Measurements from ENCODE around the gene SPAM1. TPM values are rescaled to one million over a fixed set of nuclear protein-coding genes. Genes with fewer than 3 reads are reported as not detected.

SPAM1 gene
- total RNA-seq, 1 donor from 2014 or later: not detected

GRCh38 chr7:123918309-123918708 lies 6.7 kb upstream of the SPAM1 start:
- CTCF ChIA-PET: no interaction called here
- ATAC-seq (ENCODE audit: low read depth): no peak
- POLR2A ChIA-PET: no interaction called here

GRCh38 chr7:123923599-123923998 lies 1.4 kb upstream of the SPAM1 start:
- CTCF ChIA-PET: no interaction called here
- TF ChIP-seq CTCF (IDR thresholded peaks at IDR 0.05): no peak
- Mint-ChIP-seq H3K4me3 (no peak overlapping the region), H3K27ac (no peak overlapping the region), H3K9me3 (no peaks in the 10 kb centered on the region), H3K27me3 (no peaks in the 10 kb centered on the region), H3K4me1 (no peaks in the 10 kb centered on the region), H3K36me3 (ENCODE audit: low read depth) (no peaks in the 10 kb centered on the region)
- intact Hi-C loops (cut with micrococcal nuclease): no loop called here
- POLR2A ChIA-PET: no interaction called here
- ATAC-seq (ENCODE audit: low read depth) (no peak), DNase-seq (no peak)

More at GRCh38 chr7:123918309-123918708, 6.7 kb upstream of the SPAM1 start:
- no peak overlapping the region for H3K27ac Mint-ChIP-seq
- no peak for DNase-seq
- H3K4me3 Mint-ChIP-seq: no peak overlapping the region
- TF ChIP-seq CTCF (IDR thresholded peaks at IDR 0.05): no peak
- H3K27me3 Mint-ChIP-seq: peaks cover 2% of the 10 kb centered on the region
- H3K9me3 Mint-ChIP-seq: no peaks in the 10 kb centered on the region
- H3K36me3 Mint-ChIP-seq (ENCODE audit: low read depth): no peaks in the 10 kb centered on the region
- H3K4me1 Mint-ChIP-seq: no peaks in the 10 kb centered on the region
- intact Hi-C loops (cut with micrococcal nuclease): no loop called here

- ATAC-seq (ENCODE audit: low read depth): no peak
- intact Hi-C loops (cut with micrococcal nuclease): no loop called here
- Mint-ChIP-seq H3K4me1 (no peaks in the 10 kb centered on the region), H3K9me3 (peaks cover 4% of the 10 kb centered on the region), H3K27ac (no peak overlapping the region), H3K36me3 (ENCODE audit: low read depth) (no peaks in the 10 kb centered on the region), H3K4me3 (no peak overlapping the region), H3K27me3 (no peaks in the 10 kb centered on the region)
- ChIA-PET POLR2A (no interaction called here), CTCF (no interaction called here)
- no peak for TF ChIP-seq CTCF (IDR thresholded peaks at IDR 0.05)
- no peak for DNase-seq
Observed at GRCh38 chr7:123929107-123929506, 4.1 kb downstream of the SPAM1 start.

- ChIA-PET POLR2A (no interaction called here), CTCF (no interaction called here)
- Mint-ChIP-seq H3K27me3 (no peaks in the 10 kb centered on the region), H3K36me3 (ENCODE audit: low read depth) (no peaks in the 10 kb centered on the region), H3K4me1 (no peaks in the 10 kb centered on the region), H3K4me3 (no peak overlapping the region), H3K9me3 (peaks cover 4% of the 10 kb centered on the region), H3K27ac (no peak overlapping the region)
- ATAC-seq (ENCODE audit: low read depth) (no peak), DNase-seq (no peak)
- TF ChIP-seq CTCF (IDR thresholded peaks at IDR 0.05): no peak
- intact Hi-C loops (cut with micrococcal nuclease): no loop called here
Observed at GRCh38 chr7:123929655-123930054, 4.6 kb downstream of the SPAM1 start.

- H3K9me3 Mint-ChIP-seq: peaks cover 7% of the 10 kb centered on the region
- no peak overlapping the region for H3K27ac Mint-ChIP-seq
- no peak for TF ChIP-seq CTCF (IDR thresholded peaks at IDR 0.05)
- intact Hi-C loops (cut with micrococcal nuclease): no loop called here
- H3K36me3 Mint-ChIP-seq (ENCODE audit: low read depth): no peaks in the 10 kb centered on the region
- H3K27me3 Mint-ChIP-seq: no peaks in the 10 kb centered on the region
- H3K4me1 Mint-ChIP-seq: no peaks in the 10 kb centered on the region
- DNase-seq (no peak), ATAC-seq (ENCODE audit: low read depth) (no peak)
- H3K4me3 Mint-ChIP-seq: no peak overlapping the region
- ChIA-PET POLR2A (no interaction called here), CTCF (no interaction called here)
Observed at GRCh38 chr7:123935436-123936381, 10.7 kb downstream of the SPAM1 start.

All from activated B cell treated with CpG ODN at 0.5 μM for 24 hours (primary cell).